ENCODE results near the gene LAMTOR1. TPM values are rescaled to one million over a fixed set of nuclear protein-coding genes. Genes with fewer than 3 reads are reported as not detected.
"Not testable (repeated sequence)": the region's sequence is repeated elsewhere in the genome, so short reads cannot be mapped to it uniquely, and the experiment has no call there.

The LAMTOR1 gene
- total RNA-seq: 10 to 100 TPM; 63.4 to 66.5 TPM

DNA sequence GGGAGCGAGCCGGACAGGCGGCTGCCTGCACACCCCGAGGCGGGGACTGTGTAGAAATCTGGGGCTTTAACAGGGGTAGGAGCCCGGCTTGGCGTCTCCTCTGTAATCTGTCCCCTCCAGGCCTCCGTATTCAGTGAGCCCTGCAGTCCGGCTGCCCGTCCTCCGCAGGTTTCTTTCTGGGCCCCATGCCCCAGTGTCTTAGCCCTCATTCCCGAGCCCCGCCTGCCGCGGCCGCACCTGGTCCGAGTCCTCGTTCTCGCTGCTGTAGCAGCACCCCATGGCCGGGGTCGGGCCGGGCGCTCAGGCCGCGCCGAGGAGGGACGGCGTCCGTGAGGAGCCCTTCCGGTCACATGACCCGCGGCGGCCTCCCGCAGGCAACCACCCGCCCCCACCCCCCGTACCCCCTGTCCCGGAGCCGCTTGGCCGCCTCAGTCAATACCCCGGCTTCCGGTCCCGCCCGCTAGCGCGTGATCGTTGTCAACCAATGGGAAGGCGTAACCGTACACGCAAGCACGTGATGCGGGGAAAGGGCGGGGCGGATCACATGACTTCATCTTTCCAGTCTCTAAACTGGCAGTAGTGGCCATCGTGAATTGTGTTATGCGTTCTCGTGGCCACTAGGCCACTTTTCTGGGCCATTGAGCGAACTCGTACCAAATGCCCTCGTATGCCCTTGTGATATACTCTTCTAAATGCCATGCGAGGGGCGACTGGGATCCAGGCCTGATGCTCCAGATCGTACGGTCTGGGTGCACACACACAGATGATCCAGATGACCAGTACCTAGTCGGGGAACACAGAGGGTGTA lies at the start of gene LAMTOR1:
Gene LAMTOR1, minus strand, starts transcription at position 352 of the 808 bp plus-strand sequence. Its CDS starts 73 bp downstream, at position 279.
- DNase-seq: peak; percentile 99
- CTCF ChIA-PET: interaction anchor here (0.7 to 2.1 kb wide), 5 partner anchors 12 to 81 kb away, joined by 3 to 7 read pairs (median 5); no protein-coding TSS in a partner anchor
- peaks cover 39% of the 10 kb centered on the region for H3K4me1 Mint-ChIP-seq
- no peaks in the 10 kb centered on the region for H3K9me3 Mint-ChIP-seq (ENCODE audit: low read depth)
- H3K27ac Mint-ChIP-seq: peak within 1 kb of the TSS; percentile 85
- H3K27me3 Mint-ChIP-seq: no peaks in the 10 kb centered on the region
- ATAC-seq: peak; percentile 95
- H3K36me3 Mint-ChIP-seq: peaks cover 11% of the 10 kb centered on the region
- peak within 1 kb of the TSS; percentile 85 for H3K4me3 Mint-ChIP-seq

DNA sequence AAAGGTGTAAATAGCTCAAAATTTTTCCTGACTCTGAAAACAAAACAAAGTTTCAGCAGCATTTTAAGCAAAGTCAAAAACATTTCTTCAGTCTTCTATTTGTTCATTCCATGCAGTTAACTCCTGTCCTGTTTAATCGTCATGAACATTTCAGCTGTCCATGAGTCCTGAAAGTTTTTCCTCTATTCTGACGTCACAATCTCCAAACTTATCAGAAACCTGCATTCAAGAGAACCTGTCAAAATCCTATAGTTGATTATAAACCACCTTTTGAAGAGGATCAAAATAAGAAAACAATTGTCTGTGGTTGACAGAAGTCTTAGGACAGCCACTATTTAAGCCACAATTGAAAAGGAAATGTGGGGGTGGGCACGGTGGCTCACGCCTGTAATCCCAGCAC lies 47.8 kb upstream of the LAMTOR1 start:
- ATAC-seq (no peak), DNase-seq (no peak)
- Mint-ChIP-seq H3K4me3 (no peak overlapping the region), H3K27me3 (peaks cover 26% of the 10 kb centered on the region), H3K9me3 (ENCODE audit: low read depth) (no peaks in the 10 kb centered on the region), H3K36me3 (no peaks in the 10 kb centered on the region), H3K27ac (no peak overlapping the region), H3K4me1 (no peaks in the 10 kb centered on the region)
- CTCF ChIA-PET: interaction anchor here (1.1 kb wide), 1 partner anchor 126 kb away, joined by 3 read pairs; no protein-coding TSS in a partner anchor

DNA sequence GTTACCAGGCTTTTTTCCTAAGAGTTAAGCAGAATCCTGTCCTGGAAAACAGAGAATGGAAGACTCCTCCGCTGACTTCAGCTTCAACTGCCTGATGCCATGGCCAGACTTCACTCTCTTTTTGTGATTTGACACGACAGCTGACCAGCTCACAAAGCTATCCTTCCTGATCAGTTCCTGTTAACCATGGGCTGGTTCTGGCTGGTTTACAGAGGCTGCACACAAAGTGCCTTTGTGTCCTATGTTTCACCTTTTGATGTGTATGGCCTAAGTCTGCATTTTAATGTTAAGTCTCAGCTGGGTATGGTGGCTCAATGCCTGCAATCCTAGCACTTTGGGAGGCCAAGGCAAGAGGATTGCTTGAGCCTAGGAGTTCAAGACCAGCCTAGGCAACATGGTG lies 43.5 kb upstream of the LAMTOR1 start:
- Mint-ChIP-seq H3K9me3 (ENCODE audit: low read depth) (no peaks in the 10 kb centered on the region), H3K27me3 (peaks cover 14% of the 10 kb centered on the region), H3K4me3 (no peak overlapping the region), H3K27ac (no peak overlapping the region), H3K36me3 (no peaks in the 10 kb centered on the region), H3K4me1 (peaks cover 16% of the 10 kb centered on the region)
- CTCF ChIA-PET: interaction anchor here (0.6 to 3.4 kb wide), 8 partner anchors 34 to 288 kb away, joined by 3 to 17 read pairs (median 3); partner anchors contain the start of genes ANAPC15 and CLPB
- DNase-seq: no peak
- no peak for ATAC-seq

DNA sequence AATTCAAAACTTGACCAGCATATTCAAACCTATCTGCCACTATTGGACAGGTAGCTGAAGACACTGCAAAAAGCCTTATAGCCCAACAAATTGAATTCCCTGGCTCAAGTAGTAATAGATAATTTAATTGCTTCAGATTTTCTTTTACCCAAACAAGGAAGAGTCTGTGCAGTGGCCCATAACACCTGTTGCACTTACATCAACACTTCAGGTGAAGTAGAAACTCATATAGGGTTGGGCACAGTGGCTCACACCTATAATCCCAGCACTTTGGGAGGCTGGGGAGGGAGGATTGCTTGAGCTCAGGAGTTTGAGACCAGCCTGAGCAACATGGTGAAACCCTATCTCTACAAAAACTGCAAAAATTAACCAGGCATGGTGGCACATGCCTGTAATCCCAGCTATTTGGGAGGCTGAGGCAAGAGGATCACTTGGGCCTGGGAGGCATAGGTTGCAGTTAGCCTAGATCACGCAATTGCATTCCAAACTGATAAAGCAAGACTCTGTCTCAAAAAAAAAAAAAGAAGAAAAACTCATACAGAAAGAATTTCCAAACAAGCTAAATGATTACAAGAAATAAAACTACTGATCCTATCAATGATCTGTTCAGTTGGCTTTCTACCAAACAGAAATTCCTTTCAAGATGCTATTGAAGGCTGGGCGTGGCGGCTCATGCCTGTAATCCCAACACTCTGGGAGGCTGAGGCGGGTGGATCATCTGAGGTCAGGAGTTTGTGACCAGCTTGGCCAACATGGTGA lies 41.9 kb upstream of the LAMTOR1 start:
- H3K9me3 Mint-ChIP-seq (ENCODE audit: low read depth): no peaks in the 10 kb centered on the region
- H3K4me3 Mint-ChIP-seq: no peak overlapping the region
- ATAC-seq: no peak
- H3K4me1 Mint-ChIP-seq: peaks cover 31% of the 10 kb centered on the region
- H3K27me3 Mint-ChIP-seq: peaks cover 7% of the 10 kb centered on the region
- no peak overlapping the region for H3K27ac Mint-ChIP-seq
- no peaks in the 10 kb centered on the region for H3K36me3 Mint-ChIP-seq
- CTCF ChIA-PET: interaction anchor here (0.7 to 3.4 kb wide), 31 partner anchors 9 to 288 kb away, joined by 3 to 54 read pairs (median 8); partner anchors contain the start of genes FOLR3 and NUMA1
- no peak for DNase-seq

DNA sequence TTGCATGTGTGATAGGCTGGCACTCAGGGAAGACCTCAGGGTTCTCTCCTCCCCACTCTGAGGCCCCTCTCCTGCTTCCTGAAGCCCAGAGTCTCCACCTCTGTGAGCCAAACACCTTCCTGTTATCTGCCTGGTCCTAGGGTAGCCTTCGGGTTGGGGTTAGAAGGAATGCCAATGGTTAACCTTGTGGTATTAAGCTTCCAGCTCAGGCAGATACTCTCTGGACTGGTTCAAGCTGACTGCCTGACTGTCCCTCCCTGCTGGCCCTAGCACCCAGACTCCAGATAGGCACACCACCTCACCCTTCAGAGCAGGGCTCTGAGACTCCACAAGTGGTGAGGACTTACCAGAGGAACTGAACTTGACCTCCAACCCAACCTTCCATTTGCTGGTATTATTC lies 39.4 kb upstream of the LAMTOR1 start:
- ATAC-seq; H3K4me3 Mint-ChIP-seq; H3K9me3 Mint-ChIP-seq (ENCODE audit: low read depth); H3K27me3 Mint-ChIP-seq; H3K27ac Mint-ChIP-seq; H3K36me3 Mint-ChIP-seq; DNase-seq: not testable (repeated sequence)
- H3K4me1 Mint-ChIP-seq: peaks cover 34% of the 10 kb centered on the region
- CTCF ChIA-PET: interaction anchor here (1.2 to 3.0 kb wide), 4 partner anchors 64 to 342 kb away, joined by 3 to 54 read pairs (median 4); no protein-coding TSS in a partner anchor

DNA sequence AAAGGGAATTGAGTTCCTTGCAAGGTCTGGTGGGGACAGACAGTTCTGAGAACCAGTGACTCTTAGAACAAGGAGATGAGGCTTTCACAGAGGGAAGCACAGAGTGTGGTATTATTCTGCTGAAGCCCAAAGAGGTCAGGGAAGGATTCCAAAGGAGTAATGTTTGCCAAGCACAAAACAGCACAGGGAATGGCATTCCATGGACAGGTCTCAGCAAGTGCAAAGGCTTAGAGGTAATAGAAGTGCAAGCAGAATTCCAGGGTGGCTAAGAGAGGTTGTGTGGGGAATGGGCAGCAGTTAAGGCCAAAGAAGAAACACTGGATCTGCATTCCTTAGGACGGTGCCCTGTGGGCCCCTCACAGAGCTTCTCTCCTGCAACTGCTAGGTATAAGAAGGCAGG lies 39.0 kb upstream of the LAMTOR1 start:
- not testable (repeated sequence) for DNase-seq; H3K9me3 Mint-ChIP-seq (ENCODE audit: low read depth); H3K27me3 Mint-ChIP-seq; H3K4me3 Mint-ChIP-seq; H3K36me3 Mint-ChIP-seq; ATAC-seq
- H3K27ac Mint-ChIP-seq: peak overlapping the region; percentile 67
- H3K4me1 Mint-ChIP-seq: peaks cover 36% of the 10 kb centered on the region
- CTCF ChIA-PET: interaction anchor here (0.9 to 1.7 kb wide), 7 partner anchors 39 to 170 kb away, joined by 3 to 8 read pairs (median 4); no protein-coding TSS in a partner anchor

DNA sequence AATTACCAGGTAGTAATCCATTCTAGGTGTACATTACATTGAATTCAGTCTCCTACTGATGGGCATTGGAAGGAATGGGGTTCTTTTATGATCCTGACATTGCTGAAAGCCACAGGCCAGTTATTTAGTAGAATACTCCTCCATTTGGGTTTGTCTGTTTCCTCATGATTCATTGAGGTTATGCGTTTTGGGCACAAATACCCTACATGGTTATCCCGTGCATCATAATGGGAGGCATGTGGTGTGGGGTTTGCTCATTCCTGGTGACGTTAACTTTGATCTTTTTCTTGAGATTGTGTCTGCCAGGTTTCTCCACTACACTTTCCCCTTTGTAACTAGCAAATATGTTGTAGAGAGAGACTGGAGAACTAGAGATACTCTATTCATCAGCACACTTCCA lies 38.0 kb upstream of the LAMTOR1 start:
- DNase-seq (peak; percentile 78), ATAC-seq (peak; percentile 78)
- Mint-ChIP-seq H3K27me3 (no peaks in the 10 kb centered on the region), H3K27ac (peak overlapping the region; percentile 67), H3K36me3 (peaks cover 5% of the 10 kb centered on the region), H3K4me1 (peaks cover 45% of the 10 kb centered on the region), H3K4me3 (peak overlapping the region; percentile 0), H3K9me3 (ENCODE audit: low read depth) (peaks cover 4% of the 10 kb centered on the region)
- CTCF ChIA-PET: interaction anchor here (0.8 to 1.7 kb wide), 10 partner anchors 16 to 169 kb away, joined by 3 to 8 read pairs (median 3); no protein-coding TSS in a partner anchor

DNA sequence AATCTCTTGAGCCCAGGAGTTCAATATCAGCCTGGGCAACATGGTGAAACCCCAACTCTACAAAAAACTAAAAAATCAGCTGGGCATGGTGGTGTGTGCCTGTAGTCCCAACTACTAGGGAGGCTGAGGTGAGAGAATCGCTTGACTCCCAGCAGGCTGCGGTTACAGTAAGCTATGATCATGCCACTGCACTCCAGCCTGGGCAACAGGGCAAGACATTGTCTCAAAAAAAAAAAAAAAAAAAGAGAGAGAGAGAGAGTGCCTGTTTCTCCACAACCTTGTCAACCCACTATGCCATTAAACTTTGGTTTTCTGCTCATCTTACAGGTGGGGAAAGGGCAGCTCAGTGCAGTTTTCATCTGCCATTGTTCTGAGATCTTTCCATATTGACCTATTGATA lies 37.6 kb upstream of the LAMTOR1 start:
- H3K4me3 Mint-ChIP-seq: peak overlapping the region; percentile 0
- DNase-seq: no peak
- peaks cover 4% of the 10 kb centered on the region for H3K9me3 Mint-ChIP-seq (ENCODE audit: low read depth)
- peak overlapping the region; percentile 67 for H3K27ac Mint-ChIP-seq
- ATAC-seq: peak; percentile 28
- H3K36me3 Mint-ChIP-seq: peaks cover 5% of the 10 kb centered on the region
- H3K4me1 Mint-ChIP-seq: peaks cover 46% of the 10 kb centered on the region
- CTCF ChIA-PET: interaction anchor here (0.8 to 1.7 kb wide), 7 partner anchors 15 to 162 kb away, joined by 3 to 8 read pairs (median 4); no protein-coding TSS in a partner anchor
- H3K27me3 Mint-ChIP-seq: no peaks in the 10 kb centered on the region

DNA sequence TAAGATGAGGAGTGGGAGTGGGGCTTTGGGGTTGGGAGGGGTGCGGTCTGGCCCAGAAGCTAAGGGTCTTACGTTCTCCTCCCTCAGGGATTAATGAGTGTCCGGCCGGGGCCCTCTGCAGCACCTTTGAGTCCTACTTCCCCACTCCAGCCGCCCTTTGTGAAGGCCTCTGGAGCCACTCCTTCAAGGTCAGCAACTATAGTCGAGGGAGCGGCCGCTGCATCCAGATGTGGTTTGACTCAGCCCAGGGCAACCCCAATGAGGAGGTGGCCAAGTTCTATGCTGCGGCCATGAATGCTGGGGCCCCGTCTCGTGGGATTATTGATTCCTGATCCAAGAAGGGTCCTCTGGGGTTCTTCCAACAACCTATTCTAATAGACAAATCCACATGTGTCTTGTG lies 36.4 kb upstream of the LAMTOR1 start:
- CTCF ChIA-PET: interaction anchor here (1.6 kb wide), 1 partner anchor 114 kb away, joined by 5 read pairs; no protein-coding TSS in a partner anchor
- ATAC-seq: no peak
- Mint-ChIP-seq H3K9me3 (ENCODE audit: low read depth) (peaks cover 4% of the 10 kb centered on the region), H3K27me3 (peaks cover 2% of the 10 kb centered on the region), H3K4me3 (no peak overlapping the region), H3K27ac (no peak overlapping the region), H3K36me3 (peaks cover 5% of the 10 kb centered on the region), H3K4me1 (peaks cover 46% of the 10 kb centered on the region)
- DNase-seq: no peak

DNA sequence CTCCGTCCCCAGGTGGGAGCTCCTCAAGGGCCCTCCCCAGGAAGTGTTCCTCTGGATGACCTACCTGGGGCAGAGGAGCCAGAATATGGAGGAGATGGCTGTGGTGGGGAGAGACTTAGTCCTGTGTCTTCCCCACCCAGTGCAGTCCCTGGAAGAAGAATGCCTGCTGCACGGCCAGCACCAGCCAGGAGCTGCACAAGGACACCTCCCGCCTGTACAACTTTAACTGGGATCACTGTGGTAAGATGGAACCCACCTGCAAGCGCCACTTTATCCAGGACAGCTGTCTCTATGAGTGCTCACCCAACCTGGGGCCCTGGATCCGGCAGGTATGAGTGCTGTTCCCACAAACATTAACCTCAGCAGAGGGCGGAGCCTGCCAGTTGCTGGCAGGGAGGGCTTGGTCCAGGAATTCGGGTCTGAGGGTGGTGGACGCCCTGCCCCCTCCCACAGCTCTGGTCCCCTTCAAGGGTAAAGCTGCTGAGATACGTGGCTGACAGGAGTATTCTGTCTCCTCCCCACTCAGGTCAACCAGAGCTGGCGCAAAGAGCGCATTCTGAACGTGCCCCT lies 35.8 kb upstream of the LAMTOR1 start:
- CTCF ChIA-PET: interaction anchor here (1.6 kb wide), 1 partner anchor 114 kb away, joined by 5 read pairs; no protein-coding TSS in a partner anchor
- Mint-ChIP-seq H3K4me1 (peaks cover 44% of the 10 kb centered on the region), H3K36me3 (peaks cover 5% of the 10 kb centered on the region), H3K27me3 (peaks cover 4% of the 10 kb centered on the region), H3K9me3 (ENCODE audit: low read depth) (peaks cover 4% of the 10 kb centered on the region), H3K27ac (no peak overlapping the region), H3K4me3 (no peak overlapping the region)
- no peak for ATAC-seq
- no peak for DNase-seq

DNA sequence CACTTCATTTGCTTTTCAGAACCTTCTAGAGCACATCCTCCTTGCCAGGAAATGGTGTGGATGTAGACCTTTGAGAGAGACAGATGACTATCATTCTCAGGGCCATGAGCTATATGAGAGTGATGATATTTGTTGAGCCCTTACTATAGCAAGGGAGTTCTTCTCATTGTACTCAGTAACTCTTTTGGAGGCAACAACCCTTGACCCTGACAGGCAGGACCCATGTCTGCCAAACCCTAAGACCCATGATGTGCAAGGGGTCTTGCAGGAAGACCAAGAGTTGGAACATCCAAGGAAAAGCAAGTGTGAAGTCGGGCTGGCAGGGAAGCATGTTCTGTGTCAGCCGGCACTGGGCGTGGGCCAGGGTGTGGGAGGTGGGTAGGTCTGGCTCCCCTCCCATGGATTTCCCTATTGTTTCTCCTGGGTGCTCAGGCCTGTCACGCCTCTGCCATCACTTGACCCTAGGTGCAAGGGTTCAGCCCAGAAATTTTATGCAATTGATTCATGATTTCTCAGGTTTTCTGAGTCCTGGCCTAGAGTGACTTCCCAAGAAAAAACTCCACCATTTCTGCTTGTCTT lies 33.7 kb upstream of the LAMTOR1 start:
- ATAC-seq (no peak), DNase-seq (no peak)
- Mint-ChIP-seq H3K9me3 (ENCODE audit: low read depth) (peaks cover 4% of the 10 kb centered on the region), H3K4me1 (peaks cover 31% of the 10 kb centered on the region), H3K4me3 (no peak overlapping the region), H3K27ac (no peak overlapping the region), H3K36me3 (peaks cover 5% of the 10 kb centered on the region), H3K27me3 (peaks cover 23% of the 10 kb centered on the region)
- CTCF ChIA-PET: interaction anchor here (1.0 to 1.3 kb wide), 2 partner anchors 112 to 335 kb away, joined by 3 read pairs; no protein-coding TSS in a partner anchor

DNA sequence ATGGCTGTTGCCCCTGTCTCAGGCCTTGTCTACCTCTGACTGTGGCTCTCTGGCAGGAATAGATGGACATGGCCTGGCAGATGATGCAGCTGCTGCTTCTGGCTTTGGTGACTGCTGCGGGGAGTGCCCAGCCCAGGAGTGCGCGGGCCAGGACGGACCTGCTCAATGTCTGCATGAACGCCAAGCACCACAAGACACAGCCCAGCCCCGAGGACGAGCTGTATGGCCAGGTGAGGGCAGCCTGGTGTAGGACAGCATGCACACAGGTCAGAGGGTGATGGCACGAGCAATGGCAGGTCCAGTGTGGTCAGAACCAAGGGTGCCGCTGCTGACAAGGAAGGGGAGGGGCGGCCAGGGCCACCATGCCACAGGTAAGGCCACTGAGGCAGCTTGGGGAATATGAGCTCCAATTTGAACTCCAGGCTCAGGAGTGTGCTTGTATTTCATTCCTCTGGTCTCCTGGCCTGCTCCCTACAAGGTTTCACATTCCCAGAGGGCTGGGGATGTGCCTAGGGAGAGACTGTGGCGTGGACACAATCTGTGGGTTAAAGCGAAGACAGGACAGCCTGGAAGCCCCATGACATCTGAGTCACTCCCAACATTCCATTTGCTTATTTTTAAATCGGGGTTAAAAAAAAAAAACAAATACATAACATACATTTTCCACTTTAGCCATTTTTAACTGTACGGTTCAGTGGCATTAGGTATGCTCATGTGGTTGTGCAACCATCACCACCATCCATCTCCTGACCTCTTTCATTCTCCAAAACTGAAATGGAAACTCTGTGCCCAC lies 33.0 kb upstream of the LAMTOR1 start:
- ATAC-seq (no peak), DNase-seq (no peak)
- Mint-ChIP-seq H3K9me3 (ENCODE audit: low read depth) (peaks cover 4% of the 10 kb centered on the region), H3K27me3 (peaks cover 30% of the 10 kb centered on the region), H3K27ac (no peak overlapping the region), H3K4me3 (no peak overlapping the region), H3K36me3 (peaks cover 5% of the 10 kb centered on the region), H3K4me1 (peaks cover 24% of the 10 kb centered on the region)
- CTCF ChIA-PET: interaction anchor here (1.0 kb wide), 1 partner anchor 8 kb away, joined by 3 read pairs; no protein-coding TSS in a partner anchor

Measured in activated CD8-positive, alpha-beta memory T cell treated with anti-CD3 and anti-CD28 coated beads, Interleukin-2, amount 10 ng/mL, durations not matched to agents 7 days and 5 days (primary cell).